Activated CD4-positive, alpha-beta T cell treated with anti-CD3 and anti-CD28 coated beads, Interleukin-2, amount 10 ng/mL, durations not matched to agents 24 days and 14 days (primary cell): ENCODE data around the gene CPAMD8. TPM values are rescaled to one million over a fixed set of nuclear protein-coding genes. Genes with fewer than 3 reads are reported as not detected.

Experiments used
- DNase-seq: peaks from one replicate; pipeline ENCODE4 v3.0.0; 2022
- H3K27ac Mint-ChIP-seq: one replicate; pipeline ENCODE4 v1.8.0; 2022; ENCODE audit warnings: mild to moderate bottlenecking, mixed read lengths
- H3K27me3 Mint-ChIP-seq: one replicate; pipeline ENCODE4 v1.8.0; 2022; ENCODE audit warnings: mixed read lengths
- H3K36me3 Mint-ChIP-seq: one replicate; pipeline ENCODE4 v1.8.0; 2022; ENCODE audit warnings: low read depth, mild to moderate bottlenecking, mixed read lengths
- H3K4me1 Mint-ChIP-seq: one replicate; pipeline ENCODE4 v1.8.0; 2021; ENCODE audit warnings: mixed read lengths
- H3K4me3 Mint-ChIP-seq: one replicate; pipeline ENCODE4 v1.8.0; 2022; ENCODE audit warnings: mild to moderate bottlenecking, moderate library complexity, mixed read lengths
- H3K9me3 Mint-ChIP-seq: one replicate; pipeline ENCODE4 v1.8.0; 2021; ENCODE audit warnings: mixed read lengths
- intact Hi-C: fragments of 100-400 bp; cut with micrococcal nuclease; formaldehyde crosslinking; loops from one replicate; pipeline ENCODE4 v1.15.1; 2023
- total RNA-seq: library from RNA; stranded (reverse); gene quantifications from 2 replicates; pipeline ENCODE4 v1.2.3, GENCODE V29; 2022

The CPAMD8 gene
- total RNA-seq, 1 donor from 2014 or later, result 0.33 TPM

GRCh38 chr19:16901491-16902175, 125.0 kb downstream of the CPAMD8 start:
- Mint-ChIP-seq H3K27me3 (peaks cover 10% of the 10 kb centered on the region), H3K36me3 (no peaks in the 10 kb centered on the region), H3K4me3 (no peak overlapping the region), H3K27ac (no peak overlapping the region), H3K9me3 (no peaks in the 10 kb centered on the region), H3K4me1 (peaks cover 16% of the 10 kb centered on the region)
- intact Hi-C loops, result no loop called here
- DNase-seq, result no peak

- peak overlapping the region; percentile 41 for H3K4me3 Mint-ChIP-seq
Measured at GRCh38 chr19:16899566-16900075, 127.0 kb downstream of the CPAMD8 start.

GRCh38 chr19:16898361-16899015, 128.1 kb downstream of the CPAMD8 start:
- Mint-ChIP-seq H3K27me3 (peaks cover 21% of the 10 kb centered on the region), H3K36me3 (no peaks in the 10 kb centered on the region), H3K4me3 (peak overlapping the region; percentile 52), H3K27ac (peak overlapping the region; percentile 74), H3K9me3 (no peaks in the 10 kb centered on the region), H3K4me1 (peaks cover 18% of the 10 kb centered on the region)
- no peak for DNase-seq
- intact Hi-C loops, result loop anchor here (1.0 kb wide), 1 partner anchor 127 kb away; no protein-coding TSS in a partner anchor

More at GRCh38 chr19:16899566-16900075, 127.0 kb downstream of the CPAMD8 start:
- Mint-ChIP-seq H3K27me3 (peaks cover 19% of the 10 kb centered on the region), H3K4me1 (peaks cover 16% of the 10 kb centered on the region), H3K27ac (no peak overlapping the region), H3K9me3 (no peaks in the 10 kb centered on the region), H3K36me3 (no peaks in the 10 kb centered on the region)
- peak; percentile 80 for DNase-seq
- intact Hi-C loops, result loop anchor here (1.0 kb wide), 1 partner anchor 128 kb away; no protein-coding TSS in a partner anchor

GRCh38 chr19:16897856-16898161, 128.8 kb downstream of the CPAMD8 start:
- no peak for DNase-seq
- peaks cover 25% of the 10 kb centered on the region for H3K27me3 Mint-ChIP-seq
- peak overlapping the region; percentile 52 for H3K4me3 Mint-ChIP-seq
- no peaks in the 10 kb centered on the region for H3K36me3 Mint-ChIP-seq
- no peaks in the 10 kb centered on the region for H3K9me3 Mint-ChIP-seq
- H3K27ac Mint-ChIP-seq, result peak overlapping the region; percentile 74
- H3K4me1 Mint-ChIP-seq, result peaks cover 20% of the 10 kb centered on the region
- intact Hi-C loops, result loop anchor here (2.0 kb wide), 1 partner anchor 69 kb away; the partner anchor contains the start of gene SIN3B

- peak; percentile 90 for DNase-seq
- H3K27me3 Mint-ChIP-seq, result peaks cover 29% of the 10 kb centered on the region
- peak overlapping the region; percentile 60 for H3K27ac Mint-ChIP-seq
- peaks cover 22% of the 10 kb centered on the region for H3K4me1 Mint-ChIP-seq
- H3K9me3 Mint-ChIP-seq, result no peaks in the 10 kb centered on the region
- intact Hi-C loops, result loop anchor here (2.0 kb wide), 1 partner anchor 68 kb away; the partner anchor contains the start of gene SIN3B
- no peaks in the 10 kb centered on the region for H3K36me3 Mint-ChIP-seq
- H3K4me3 Mint-ChIP-seq, result peak overlapping the region; percentile 75
Measured at GRCh38 chr19:16897029-16897855, 129.4 kb downstream of the CPAMD8 start.

- peaks cover 29% of the 10 kb centered on the region for H3K27me3 Mint-ChIP-seq
Measured at GRCh38 chr19:16896146-16897028, 130.2 kb downstream of the CPAMD8 start.

GRCh38 chr19:16895467-16896145, 131.0 kb downstream of the CPAMD8 start:
- peaks cover 29% of the 10 kb centered on the region for H3K27me3 Mint-ChIP-seq
- H3K36me3 Mint-ChIP-seq, result no peaks in the 10 kb centered on the region
- no peak for DNase-seq
- H3K4me1 Mint-ChIP-seq, result peaks cover 22% of the 10 kb centered on the region
- H3K9me3 Mint-ChIP-seq, result no peaks in the 10 kb centered on the region
- peak overlapping the region; percentile 43 for H3K4me3 Mint-ChIP-seq
- intact Hi-C loops, result loop anchor here (2.0 kb wide), 1 partner anchor 67 kb away; the partner anchor contains the start of gene SIN3B
- H3K27ac Mint-ChIP-seq, result no peak overlapping the region

More at GRCh38 chr19:16896146-16897028, 130.2 kb downstream of the CPAMD8 start:
- Mint-ChIP-seq H3K4me3 (peak overlapping the region; percentile 75), H3K4me1 (peaks cover 22% of the 10 kb centered on the region), H3K36me3 (no peaks in the 10 kb centered on the region), H3K27ac (peak overlapping the region; percentile 34), H3K9me3 (no peaks in the 10 kb centered on the region)
- intact Hi-C loops, result loop anchor here (2.0 kb wide), 1 partner anchor 68 kb away; the partner anchor contains the start of gene SIN3B
- DNase-seq, result peak; percentile 67

- Mint-ChIP-seq H3K4me3 (no peak overlapping the region), H3K27ac (no peak overlapping the region), H3K36me3 (no peaks in the 10 kb centered on the region), H3K9me3 (no peaks in the 10 kb centered on the region), H3K27me3 (peaks cover 29% of the 10 kb centered on the region), H3K4me1 (peaks cover 14% of the 10 kb centered on the region)
- intact Hi-C loops, result no loop called here
- DNase-seq, result no peak
Measured at GRCh38 chr19:16894080-16894479, 132.5 kb downstream of the CPAMD8 start.

- Mint-ChIP-seq H3K4me3 (no peak overlapping the region), H3K27ac (no peak overlapping the region), H3K9me3 (no peaks in the 10 kb centered on the region), H3K4me1 (peaks cover 13% of the 10 kb centered on the region), H3K36me3 (no peaks in the 10 kb centered on the region), H3K27me3 (peaks cover 26% of the 10 kb centered on the region)
- intact Hi-C loops, result no loop called here
- peak; percentile 65 for DNase-seq
Measured at GRCh38 chr19:16893686-16893989, 133.0 kb downstream of the CPAMD8 start.

GRCh38 chr19:16892868-16893685, 133.5 kb downstream of the CPAMD8 start:
- DNase-seq, result no peak
- Mint-ChIP-seq H3K36me3 (no peaks in the 10 kb centered on the region), H3K27ac (no peak overlapping the region), H3K4me3 (no peak overlapping the region), H3K9me3 (no peaks in the 10 kb centered on the region), H3K4me1 (peaks cover 13% of the 10 kb centered on the region), H3K27me3 (peaks cover 20% of the 10 kb centered on the region)
- intact Hi-C loops, result no loop called here

GRCh38 chr19:16892436-16892835, 134.2 kb downstream of the CPAMD8 start:
- intact Hi-C loops, result no loop called here
- no peak for DNase-seq
- Mint-ChIP-seq H3K9me3 (no peaks in the 10 kb centered on the region), H3K27me3 (peaks cover 20% of the 10 kb centered on the region), H3K27ac (no peak overlapping the region), H3K36me3 (no peaks in the 10 kb centered on the region), H3K4me1 (peaks cover 13% of the 10 kb centered on the region), H3K4me3 (no peak overlapping the region)
